HEK293T (cell line): ENCODE data around the gene NOXA1.

Source experiments
- ARNT ChIP-seq: fragments of 450-650 bp; IDR thresholded peaks from 2 replicates; pipeline ENCODE4 v1.6.1; 2017; ENCODE audit warnings: mild to moderate bottlenecking
- BHLHE40 ChIP-seq: fragments of 450-650 bp; IDR thresholded peaks from 2 replicates; pipeline ENCODE4 v1.6.1; 2016; ENCODE audit warnings: mild to moderate bottlenecking, moderate library complexity, borderline replicate concordance
- CTBP1 ChIP-seq: fragments of 450-650 bp; IDR thresholded peaks from 2 replicates; pipeline ENCODE4 v1.6.1; 2016; ENCODE audit warnings: borderline replicate concordance
- ELF4 ChIP-seq: fragments of 450-650 bp; IDR thresholded peaks from 2 replicates; pipeline ENCODE4 v1.6.1; 2017; ENCODE audit warnings: antibody characterized with exemption
- FOXA1 ChIP-seq: fragments of 450-650 bp; IDR thresholded peaks from 2 replicates; pipeline ENCODE4 v1.6.1; 2016; ENCODE audit warnings: mild to moderate bottlenecking
- FOXK2 ChIP-seq: fragments of 450-650 bp; IDR thresholded peaks from 2 replicates; pipeline ENCODE4 v1.6.1; 2016; ENCODE audit warnings: mild to moderate bottlenecking
- FOXM1 ChIP-seq: fragments of 450-650 bp; IDR thresholded peaks from 2 replicates; pipeline ENCODE4 v1.6.1; 2017; ENCODE audit warnings: mild to moderate bottlenecking, borderline replicate concordance
- NFRKB ChIP-seq: fragments of 450-650 bp; IDR thresholded peaks from 2 replicates; pipeline ENCODE4 v1.6.1; 2016; ENCODE audit warnings: mild to moderate bottlenecking, moderate library complexity
- SP1 ChIP-seq: fragments of 450-650 bp; IDR thresholded peaks from 2 replicates; pipeline ENCODE4 v1.6.1; 2017
- SUZ12 ChIP-seq: fragments of 450-650 bp; IDR thresholded peaks from 2 replicates; pipeline ENCODE4 v1.6.1; 2016; ENCODE audit warnings: mild to moderate bottlenecking
- TARDBP ChIP-seq: fragments of 450-650 bp; IDR thresholded peaks from 2 replicates; pipeline ENCODE4 v1.6.1; 2016
- ZNF384 ChIP-seq: fragments of 450-650 bp; IDR thresholded peaks from 2 replicates; pipeline ENCODE4 v1.6.1; 2016

DNA sequence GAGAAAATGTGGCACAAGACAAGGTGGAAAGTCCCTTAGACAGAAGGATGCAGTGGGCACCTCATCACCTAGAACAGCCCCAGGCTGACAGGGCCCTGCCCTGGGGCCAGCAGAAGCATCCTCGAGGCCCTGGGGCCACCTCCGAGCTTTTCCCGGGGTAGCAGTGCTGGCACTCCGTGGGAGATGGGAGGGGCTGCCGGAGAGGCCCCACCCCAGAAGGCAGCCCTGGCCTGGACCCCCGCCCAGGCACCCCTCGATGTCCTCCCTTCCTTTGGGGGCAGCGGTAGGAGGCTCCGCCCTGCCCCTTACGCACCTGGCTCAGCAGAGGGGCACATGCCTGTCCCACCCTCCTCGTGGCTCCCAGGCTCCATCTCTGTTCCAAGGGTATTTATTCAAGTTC lies 53.7 kb downstream of the NOXA1 start:
- TF ChIP-seq CTBP1 (no peak), SP1 (no peak), FOXM1 (no peak), FOXK2 (no peak), TARDBP (no peak), NFRKB (no peak), ELF4 (no peak), SUZ12 (no peak), FOXA1 (no peak), ARNT (no peak), ZNF384 (no peak), BHLHE40 (no peak)
